HEK293 (cell line): ENCODE results near the gene PIK3R5.

Experiments used
- CTCF ChIA-PET: fragments of 350-600 bp; formaldehyde crosslinking; extraction: SDS; loops from one replicate; lab custom pipeline; 2021; ENCODE audit warnings: antibody characterized with exemption; lab: Yijun Ruan, JAX
- POLR2A ChIA-PET: fragments of 300-600 bp; formaldehyde crosslinking; extraction: SDS; loops from one replicate; lab custom pipeline; 2020; ENCODE audit warnings: antibody characterized with exemption, inconsistent platforms; lab: Yijun Ruan, JAX
- H3K27ac ChIP-seq: fragments of 200-500 bp; sonication (Bioruptor generic); 2 replicates; pipeline ENCODE4 v1.5.1; 2014; ENCODE audit warnings: low read depth, low read length, control low read depth, inconsistent platforms; ENCODE audit errors: extremely low read depth
- H3K36me3 ChIP-seq, 2 experiments: fragments of 200-500 bp in 1 of 2; sonication (Bioruptor generic) in 1 of 2; 1 replicate in 1 of 2; 2 replicates in 1 of 2; pipeline ENCODE4 v1.5.1; 2014 to 2017; ENCODE audit warnings: inconsistent platforms in 2 of 2, low read length in 2 of 2; ENCODE audit not compliant: control insufficient read depth in 2 of 2, insufficient read depth in 1 of 2
- H3K4me1 ChIP-seq: fragments of 200-500 bp; sonication (Bioruptor generic); 2 replicates; pipeline ENCODE4 v1.5.1; 2014; ENCODE audit warnings: mild to moderate bottlenecking, low read length, inconsistent platforms; ENCODE audit not compliant: control insufficient read depth, insufficient read depth
- H3K4me3 ChIP-seq: 2 replicates; pipeline ENCODE4 v1.5.1; 2011; ENCODE audit warnings: low read depth, mild to moderate bottlenecking, control low read depth, low read length, moderate library complexity
- H3K9me3 ChIP-seq: fragments of 200-500 bp; sonication (Bioruptor generic); 2 replicates; pipeline ENCODE4 v1.5.1; 2014; ENCODE audit warnings: low read depth, low read length, inconsistent platforms; ENCODE audit not compliant: control insufficient read depth, insufficient read depth
- EGR2 ChIP-seq: fragments of 450-650 bp; formaldehyde crosslinking; IDR thresholded peaks from 2 replicates; pipeline ENCODE4 v1.5.1; 2016; ENCODE audit warnings: low read depth, missing biosample characterization, missing genetic modification characterization
- GFI1B ChIP-seq: fragments of 450-650 bp; formaldehyde crosslinking; IDR thresholded peaks from 2 replicates; pipeline ENCODE4 v1.5.1; 2016; ENCODE audit warnings: missing biosample characterization, missing genetic modification characterization
- GLIS1 ChIP-seq: fragments of 450-650 bp; formaldehyde crosslinking; IDR thresholded peaks from 2 replicates; pipeline ENCODE4 v1.5.1; 2016; ENCODE audit warnings: missing biosample characterization, missing genetic modification characterization
- GLIS2 ChIP-seq: fragments of 450-650 bp; formaldehyde crosslinking; IDR thresholded peaks from 2 replicates; pipeline ENCODE4 v1.5.1; 2016; ENCODE audit warnings: missing biosample characterization, missing genetic modification characterization
- OVOL3 ChIP-seq: fragments of 450-650 bp; formaldehyde crosslinking; IDR thresholded peaks from 2 replicates; pipeline ENCODE4 v1.5.1; 2016; ENCODE audit warnings: missing biosample characterization, missing genetic modification characterization
- ZBTB44 ChIP-seq: fragments of 450-650 bp; IDR thresholded peaks from 2 replicates; pipeline ENCODE4 v1.5.1; 2018; ENCODE audit warnings: missing biosample characterization, mild to moderate bottlenecking, missing genetic modification characterization
- ZNF157 ChIP-seq: fragments of 450-650 bp; formaldehyde crosslinking; IDR thresholded peaks from 2 replicates; pipeline ENCODE4 v1.5.1; 2016; ENCODE audit warnings: missing biosample characterization, missing genetic modification characterization
- ZNF214 ChIP-seq: fragments of 450-650 bp; formaldehyde crosslinking; IDR thresholded peaks from 2 replicates; pipeline ENCODE4 v1.5.1; 2017; ENCODE audit warnings: missing biosample characterization, mild to moderate bottlenecking, missing genetic modification characterization, borderline replicate concordance
- ZNF239 ChIP-seq: fragments of 450-650 bp; formaldehyde crosslinking; IDR thresholded peaks from 2 replicates; pipeline ENCODE4 v1.5.1; 2016; ENCODE audit warnings: missing biosample characterization, missing genetic modification characterization
- ZNF24 ChIP-seq: fragments of 450-650 bp; formaldehyde crosslinking; IDR thresholded peaks from 2 replicates; pipeline ENCODE4 v1.5.1; 2016; ENCODE audit warnings: missing biosample characterization, missing genetic modification characterization
- ZNF366 ChIP-seq: fragments of 450-650 bp; formaldehyde crosslinking; conservative IDR thresholded peaks from 2 replicates; pipeline ENCODE4 v1.5.1; 2016; ENCODE audit warnings: missing biosample characterization, missing genetic modification characterization
- ZNF416 ChIP-seq: fragments of 450-650 bp; formaldehyde crosslinking; IDR thresholded peaks from 2 replicates; pipeline ENCODE4 v1.5.1; 2016; ENCODE audit warnings: missing biosample characterization, missing genetic modification characterization
- ZNF549 ChIP-seq: fragments of 450-650 bp; IDR thresholded peaks from 2 replicates; pipeline ENCODE4 v1.5.1; 2018; ENCODE audit warnings: missing biosample characterization, missing genetic modification characterization, mild to moderate bottlenecking, inconsistent platforms, moderate library complexity
- ZNF596 ChIP-seq: fragments of 450-650 bp; IDR thresholded peaks from 2 replicates; pipeline ENCODE4 v1.5.0; 2018; ENCODE audit warnings: missing biosample characterization, mild to moderate bottlenecking, missing genetic modification characterization, moderate library complexity
- ZNF626 ChIP-seq: fragments of 450-650 bp; sonication (Bioruptor Pico); formaldehyde crosslinking; IDR thresholded peaks from 2 replicates; pipeline ENCODE4 v1.5.1; 2018; ENCODE audit warnings: missing biosample characterization, missing genetic modification characterization, inconsistent platforms
- ZNF677 ChIP-seq: fragments of 450-650 bp; IDR thresholded peaks from 2 replicates; pipeline ENCODE4 v1.5.0; 2018; ENCODE audit warnings: missing biosample characterization, mild to moderate bottlenecking, missing genetic modification characterization, moderate library complexity
- ZNF843 ChIP-seq: fragments of 450-650 bp; formaldehyde crosslinking; IDR thresholded peaks from 2 replicates; pipeline ENCODE4 v1.5.1; 2016; ENCODE audit warnings: missing biosample characterization, missing genetic modification characterization
- TF ChIP-seq, protein P1 (sequence below): fragments of 450-650 bp; formaldehyde crosslinking; optimal IDR thresholded peaks from 2 replicates; pipeline ENCODE3; 2016; ENCODE audit warnings: missing biosample characterization, mild to moderate bottlenecking, missing genetic modification characterization
- TF ChIP-seq, protein P2 (sequence below): fragments of 450-650 bp; formaldehyde crosslinking; IDR thresholded peaks from 2 replicates; pipeline ENCODE4 v1.5.1; 2016; ENCODE audit warnings: missing biosample characterization, missing genetic modification characterization
- TF ChIP-seq, protein P3 (sequence below): fragments of 450-650 bp; formaldehyde crosslinking; IDR thresholded peaks from 2 replicates; pipeline ENCODE4 v1.5.1; 2016; ENCODE audit warnings: missing biosample characterization, missing genetic modification characterization
- TF ChIP-seq, protein P4 (sequence below): fragments of 450-650 bp; formaldehyde crosslinking; IDR thresholded peaks from 2 replicates; pipeline ENCODE4 v1.5.1; 2016; ENCODE audit warnings: missing biosample characterization, missing genetic modification characterization
- TF ChIP-seq, protein P5 (sequence below): fragments of 450-650 bp; formaldehyde crosslinking; conservative IDR thresholded peaks from 2 replicates; pipeline ENCODE4 v1.5.1; 2016; ENCODE audit warnings: low read depth, missing biosample characterization, missing genetic modification characterization

Gene PIK3R5

DNA sequence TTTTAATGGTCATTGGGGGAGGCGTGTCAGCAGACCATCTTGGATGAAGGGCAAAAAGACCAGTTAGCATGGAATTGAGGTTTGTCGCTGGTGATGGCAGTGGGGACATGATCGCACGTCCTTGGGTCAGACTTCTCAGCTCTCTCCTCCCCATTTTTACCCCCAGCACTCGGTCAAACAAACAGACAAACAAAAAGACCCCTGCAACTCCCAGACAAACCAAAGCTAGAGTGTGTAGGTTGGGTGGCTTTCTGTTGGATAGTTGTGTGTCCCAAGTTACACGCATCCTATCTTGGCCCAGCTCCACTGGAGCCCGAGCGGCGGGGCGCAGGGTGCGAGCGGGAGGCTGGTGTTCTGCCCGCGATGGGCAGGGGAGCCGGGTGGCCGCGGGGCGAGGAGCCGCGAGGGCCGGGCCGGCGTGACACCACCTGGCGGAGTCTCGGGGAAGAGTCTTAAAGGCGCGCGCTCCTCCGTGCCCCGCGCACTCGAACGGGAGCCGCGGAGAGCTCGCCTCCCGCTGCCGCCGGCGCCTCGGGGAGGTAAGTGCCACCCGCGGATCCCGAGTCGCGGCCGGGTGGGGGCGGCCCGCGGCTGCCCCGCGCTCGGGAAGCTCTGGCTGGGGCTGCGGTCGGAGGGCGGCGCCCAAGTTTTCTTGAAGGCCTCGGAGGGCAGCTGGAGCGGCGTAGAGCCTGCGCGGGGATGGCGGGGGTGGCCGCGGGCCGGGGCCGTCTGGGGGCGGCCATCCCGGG is 37.3 kb upstream of the PIK3R5 start:
- H3K27ac ChIP-seq, result peak overlapping the region; percentile 60; the same call in 1 of the 2 replicates
- CTCF ChIA-PET, result interaction anchor here (0.5 to 1.7 kb wide), 13 partner anchors 9 to 1217 kb away, joined by 3 to 8 read pairs (median 3); no protein-coding TSS in a partner anchor
- H3K9me3 ChIP-seq, result no peaks in the 10 kb centered on the region
- no peaks in the 10 kb centered on the region for H3K36me3 ChIP-seq
- peaks cover 5% of the 10 kb centered on the region; the same call in 1 of the 2 replicates for H3K4me1 ChIP-seq
- peak overlapping the region; percentile 42 for H3K4me3 ChIP-seq
- POLR2A ChIA-PET, result interaction anchor here (0.5 to 1.4 kb wide), 3 partner anchors 9 to 60 kb away, joined by 3 to 10 read pairs (median 3); partner anchors contain the start of gene NTN1
- TF ChIP-seq ZNF24 (no peak), ZNF549 (tag by site-specific recombination) (no peak), ZNF239 (no peak), GFI1B (no peak), ZBTB44 (no peak), ZNF626 (tag by site-specific recombination) (no peak), ZNF366 (tag by site-specific recombination) (no peak), OVOL3 (tag by site-specific recombination) (no peak), ZNF214 (tag by site-specific recombination) (no peak), ZNF677 (tag by site-specific recombination) (no peak), ZNF416 (no peak), ZNF596 (0 out of 2 replicates have a peak, but pooled peaks have one; percentile 18), EGR2 (tag by site-specific recombination) (no peak), GLIS1 (peak; percentile 85), ZNF843 (tag by site-specific recombination) (no peak), GLIS2 (tag by site-specific recombination) (peak; percentile 63; the same call in 1 of the 2 replicates), ZNF157 (tag by site-specific recombination) (no peak)
- TF ChIP-seq, protein P1, sequence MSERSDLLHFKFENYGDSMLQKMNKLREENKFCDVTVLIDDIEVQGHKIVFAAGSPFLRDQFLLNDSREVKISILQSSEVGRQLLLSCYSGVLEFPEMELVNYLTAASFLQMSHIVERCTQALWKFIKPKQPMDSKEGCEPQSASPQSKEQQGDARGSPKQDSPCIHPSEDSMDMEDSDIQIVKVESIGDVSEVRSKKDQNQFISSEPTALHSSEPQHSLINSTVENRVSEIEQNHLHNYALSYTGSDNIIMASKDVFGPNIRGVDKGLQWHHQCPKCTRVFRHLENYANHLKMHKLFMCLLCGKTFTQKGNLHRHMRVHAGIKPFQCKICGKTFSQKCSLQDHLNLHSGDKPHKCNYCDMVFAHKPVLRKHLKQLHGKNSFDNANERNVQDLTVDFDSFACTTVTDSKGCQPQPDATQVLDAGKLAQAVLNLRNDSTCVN (tag by site-specific recombination), result peak; percentile 79
- TF ChIP-seq, protein P2, sequence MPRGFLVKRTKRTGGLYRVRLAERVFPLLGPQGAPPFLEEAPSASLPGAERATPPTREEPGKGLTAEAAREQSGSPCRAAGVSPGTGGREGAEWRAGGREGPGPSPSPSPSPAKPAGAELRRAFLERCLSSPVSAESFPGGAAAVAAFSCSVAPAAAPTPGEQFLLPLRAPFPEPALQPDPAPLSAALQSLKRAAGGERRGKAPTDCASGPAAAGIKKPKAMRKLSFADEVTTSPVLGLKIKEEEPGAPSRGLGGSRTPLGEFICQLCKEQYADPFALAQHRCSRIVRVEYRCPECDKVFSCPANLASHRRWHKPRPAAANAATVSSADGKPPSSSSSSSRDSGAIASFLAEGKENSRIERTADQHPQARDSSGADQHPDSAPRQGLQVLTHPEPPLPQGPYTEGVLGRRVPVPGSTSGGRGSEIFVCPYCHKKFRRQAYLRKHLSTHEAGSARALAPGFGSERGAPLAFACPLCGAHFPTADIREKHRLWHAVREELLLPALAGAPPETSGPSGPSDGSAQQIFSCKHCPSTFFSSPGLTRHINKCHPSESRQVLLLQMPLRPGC (tag by site-specific recombination), result no peak
- TF ChIP-seq, protein P3, sequence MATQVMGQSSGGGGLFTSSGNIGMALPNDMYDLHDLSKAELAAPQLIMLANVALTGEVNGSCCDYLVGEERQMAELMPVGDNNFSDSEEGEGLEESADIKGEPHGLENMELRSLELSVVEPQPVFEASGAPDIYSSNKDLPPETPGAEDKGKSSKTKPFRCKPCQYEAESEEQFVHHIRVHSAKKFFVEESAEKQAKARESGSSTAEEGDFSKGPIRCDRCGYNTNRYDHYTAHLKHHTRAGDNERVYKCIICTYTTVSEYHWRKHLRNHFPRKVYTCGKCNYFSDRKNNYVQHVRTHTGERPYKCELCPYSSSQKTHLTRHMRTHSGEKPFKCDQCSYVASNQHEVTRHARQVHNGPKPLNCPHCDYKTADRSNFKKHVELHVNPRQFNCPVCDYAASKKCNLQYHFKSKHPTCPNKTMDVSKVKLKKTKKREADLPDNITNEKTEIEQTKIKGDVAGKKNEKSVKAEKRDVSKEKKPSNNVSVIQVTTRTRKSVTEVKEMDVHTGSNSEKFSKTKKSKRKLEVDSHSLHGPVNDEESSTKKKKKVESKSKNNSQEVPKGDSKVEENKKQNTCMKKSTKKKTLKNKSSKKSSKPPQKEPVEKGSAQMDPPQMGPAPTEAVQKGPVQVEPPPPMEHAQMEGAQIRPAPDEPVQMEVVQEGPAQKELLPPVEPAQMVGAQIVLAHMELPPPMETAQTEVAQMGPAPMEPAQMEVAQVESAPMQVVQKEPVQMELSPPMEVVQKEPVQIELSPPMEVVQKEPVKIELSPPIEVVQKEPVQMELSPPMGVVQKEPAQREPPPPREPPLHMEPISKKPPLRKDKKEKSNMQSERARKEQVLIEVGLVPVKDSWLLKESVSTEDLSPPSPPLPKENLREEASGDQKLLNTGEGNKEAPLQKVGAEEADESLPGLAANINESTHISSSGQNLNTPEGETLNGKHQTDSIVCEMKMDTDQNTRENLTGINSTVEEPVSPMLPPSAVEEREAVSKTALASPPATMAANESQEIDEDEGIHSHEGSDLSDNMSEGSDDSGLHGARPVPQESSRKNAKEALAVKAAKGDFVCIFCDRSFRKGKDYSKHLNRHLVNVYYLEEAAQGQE (tag by site-specific recombination), result no peak
- TF ChIP-seq, protein P4, sequence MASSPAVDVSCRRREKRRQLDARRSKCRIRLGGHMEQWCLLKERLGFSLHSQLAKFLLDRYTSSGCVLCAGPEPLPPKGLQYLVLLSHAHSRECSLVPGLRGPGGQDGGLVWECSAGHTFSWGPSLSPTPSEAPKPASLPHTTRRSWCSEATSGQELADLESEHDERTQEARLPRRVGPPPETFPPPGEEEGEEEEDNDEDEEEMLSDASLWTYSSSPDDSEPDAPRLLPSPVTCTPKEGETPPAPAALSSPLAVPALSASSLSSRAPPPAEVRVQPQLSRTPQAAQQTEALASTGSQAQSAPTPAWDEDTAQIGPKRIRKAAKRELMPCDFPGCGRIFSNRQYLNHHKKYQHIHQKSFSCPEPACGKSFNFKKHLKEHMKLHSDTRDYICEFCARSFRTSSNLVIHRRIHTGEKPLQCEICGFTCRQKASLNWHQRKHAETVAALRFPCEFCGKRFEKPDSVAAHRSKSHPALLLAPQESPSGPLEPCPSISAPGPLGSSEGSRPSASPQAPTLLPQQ (tag by site-specific recombination), result peak; percentile 33; the same call in 1 of the 2 replicates
- TF ChIP-seq, protein P5, sequence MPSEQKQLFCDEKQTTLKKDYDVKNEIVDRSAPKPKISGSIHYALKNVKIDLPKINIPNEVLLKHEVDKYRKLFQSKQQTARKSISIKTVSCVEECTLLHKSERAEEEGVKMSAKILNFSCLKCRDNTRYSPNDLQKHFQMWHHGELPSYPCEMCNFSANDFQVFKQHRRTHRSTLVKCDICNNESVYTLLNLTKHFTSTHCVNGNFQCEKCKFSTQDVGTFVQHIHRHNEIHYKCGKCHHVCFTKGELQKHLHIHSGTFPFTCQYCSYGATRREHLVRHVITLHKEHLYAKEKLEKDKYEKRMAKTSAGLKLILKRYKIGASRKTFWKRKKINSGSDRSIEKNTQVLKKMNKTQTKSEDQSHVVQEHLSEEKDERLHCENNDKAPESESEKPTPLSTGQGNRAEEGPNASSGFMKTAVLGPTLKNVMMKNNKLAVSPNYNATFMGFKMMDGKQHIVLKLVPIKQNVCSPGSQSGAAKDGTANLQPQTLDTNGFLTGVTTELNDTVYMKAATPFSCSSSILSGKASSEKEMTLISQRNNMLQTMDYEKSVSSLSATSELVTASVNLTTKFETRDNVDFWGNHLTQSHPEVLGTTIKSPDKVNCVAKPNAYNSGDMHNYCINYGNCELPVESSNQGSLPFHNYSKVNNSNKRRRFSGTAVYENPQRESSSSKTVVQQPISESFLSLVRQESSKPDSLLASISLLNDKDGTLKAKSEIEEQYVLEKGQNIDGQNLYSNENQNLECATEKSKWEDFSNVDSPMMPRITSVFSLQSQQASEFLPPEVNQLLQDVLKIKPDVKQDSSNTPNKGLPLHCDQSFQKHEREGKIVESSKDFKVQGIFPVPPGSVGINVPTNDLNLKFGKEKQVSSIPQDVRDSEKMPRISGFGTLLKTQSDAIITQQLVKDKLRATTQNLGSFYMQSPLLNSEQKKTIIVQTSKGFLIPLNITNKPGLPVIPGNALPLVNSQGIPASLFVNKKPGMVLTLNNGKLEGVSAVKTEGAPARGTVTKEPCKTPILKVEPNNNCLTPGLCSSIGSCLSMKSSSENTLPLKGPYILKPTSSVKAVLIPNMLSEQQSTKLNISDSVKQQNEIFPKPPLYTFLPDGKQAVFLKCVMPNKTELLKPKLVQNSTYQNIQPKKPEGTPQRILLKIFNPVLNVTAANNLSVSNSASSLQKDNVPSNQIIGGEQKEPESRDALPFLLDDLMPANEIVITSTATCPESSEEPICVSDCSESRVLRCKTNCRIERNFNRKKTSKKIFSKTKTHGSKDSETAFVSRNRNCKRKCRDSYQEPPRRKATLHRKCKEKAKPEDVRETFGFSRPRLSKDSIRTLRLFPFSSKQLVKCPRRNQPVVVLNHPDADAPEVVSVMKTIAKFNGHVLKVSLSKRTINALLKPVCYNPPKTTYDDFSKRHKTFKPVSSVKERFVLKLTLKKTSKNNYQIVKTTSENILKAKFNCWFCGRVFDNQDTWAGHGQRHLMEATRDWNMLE, result no peak
